OCI-LY3 (cell line): ENCODE measurements around the gene NLN.

Source experiments
- CTCF ChIP-seq: fragments of 200-600, 300-600 bp; sonication (generic); IDR thresholded peaks from 2 replicates; pipeline ENCODE4 v1.5.1; 2014; ENCODE audit warnings: antibody characterized with exemption, low read length, low read depth
- EZH2phosphoT487 ChIP-seq: fragments of 200-600 bp; shearing (Covaris generic); IDR thresholded peaks from 2 replicates; pipeline ENCODE4 v1.6.1; 2018; ENCODE audit warnings: antibody characterized with exemption, mixed run types, low read depth

GRCh38 chr5:65862384-65862783 is 140.4 kb downstream of the NLN start:
- no peak for TF ChIP-seq CTCF
- no peak for TF ChIP-seq EZH2phosphoT487
